GM12801 (cell line): ENCODE measurements around the gene CHCHD3.

ENCODE experiments used
- CTCF ChIP-seq: IDR thresholded peaks from one replicate; pipeline ENCODE4 v1.5.1; 2011; ENCODE audit warnings: control low read depth; ENCODE audit not compliant: insufficient read length; ENCODE audit errors: extremely low read depth

CHCHD3 gene

GRCh38 chr7:132988117-132988516 lies 93.8 kb downstream of the CHCHD3 start:
- no peak for TF ChIP-seq CTCF

GRCh38 chr7:132980402-132980801 lies 101.5 kb downstream of the CHCHD3 start:
- TF ChIP-seq CTCF = no peak

- TF ChIP-seq CTCF = no peak
Observed at GRCh38 chr7:132979524-132979923, 102.4 kb downstream of the CHCHD3 start.

- no peak for TF ChIP-seq CTCF
Observed at GRCh38 chr7:132977234-132977633, 104.7 kb downstream of the CHCHD3 start.

- TF ChIP-seq CTCF = no peak
Observed at GRCh38 chr7:132972745-132973144, 109.1 kb downstream of the CHCHD3 start.

GRCh38 chr7:132970257-132970656 lies 111.6 kb downstream of the CHCHD3 start:
- TF ChIP-seq CTCF = no peak

- no peak for TF ChIP-seq CTCF
Observed at GRCh38 chr7:132969520-132969919, 112.4 kb downstream of the CHCHD3 start.
